Right forelimb (tissue), 1 donor: ENCODE measurements around the gene CMTR1.
"Not testable (repeated sequence)": the region's sequence is repeated elsewhere in the genome, so short reads cannot be mapped to it uniquely, and the experiment has no call there.

ENCODE experiments used
- DNase-seq: peaks from one replicate; pipeline ENCODE4 v3.0.0-alpha.2; 2018

Gene CMTR1

GRCh38 chr6:37432916-37433656, at the start of gene CMTR1:
Gene CMTR1, plus strand, starts transcription at chr6:37433221. Its CDS starts 2,409 bp downstream, at chr6:37435630.
- peak; percentile 96 for DNase-seq

GRCh38 chr6:37388578-37388977, 44.4 kb upstream of the CMTR1 start:
- no peak for DNase-seq

GRCh38 chr6:37389857-37390256, 43.2 kb upstream of the CMTR1 start:
- DNase-seq, result no peak

- no peak for DNase-seq
Measured at GRCh38 chr6:37391120-37391519, 41.9 kb upstream of the CMTR1 start.

GRCh38 chr6:37392821-37393220, 40.2 kb upstream of the CMTR1 start:
- no peak for DNase-seq

- DNase-seq, result no peak
Measured at GRCh38 chr6:37393381-37393929, 39.6 kb upstream of the CMTR1 start.

GRCh38 chr6:37396571-37397180, 36.3 kb upstream of the CMTR1 start:
- DNase-seq, result no peak

GRCh38 chr6:37399131-37399530, 33.9 kb upstream of the CMTR1 start:
- no peak for DNase-seq

GRCh38 chr6:37399795-37400490, 33.1 kb upstream of the CMTR1 start:
- no peak for DNase-seq

- DNase-seq, result not testable (repeated sequence)
Measured at GRCh38 chr6:37401658-37402057, 31.4 kb upstream of the CMTR1 start.

- no peak for DNase-seq
Measured at GRCh38 chr6:37406726-37407341, 26.2 kb upstream of the CMTR1 start.

GRCh38 chr6:37407948-37408347, 25.1 kb upstream of the CMTR1 start:
- no peak for DNase-seq

- DNase-seq, result no peak
Measured at GRCh38 chr6:37409501-37409900, 23.5 kb upstream of the CMTR1 start.

- DNase-seq, result no peak
Measured at GRCh38 chr6:37417393-37417792, 15.6 kb upstream of the CMTR1 start.

- no peak for DNase-seq
Measured at GRCh38 chr6:37418722-37419121, 14.3 kb upstream of the CMTR1 start.

GRCh38 chr6:37426058-37426944, 6.7 kb upstream of the CMTR1 start:
- no peak for DNase-seq

GRCh38 chr6:37426945-37427510, 6.0 kb upstream of the CMTR1 start:
- DNase-seq, result no peak

GRCh38 chr6:37429352-37429750, 3.7 kb upstream of the CMTR1 start:
- no peak for DNase-seq

GRCh38 chr6:37432590-37432915, 468 bp upstream of the CMTR1 start:
- DNase-seq, result no peak

GRCh38 chr6:37433657-37434271, 743 bp downstream of the CMTR1 start:
- no peak for DNase-seq

GRCh38 chr6:37435373-37435772, 2.4 kb downstream of the CMTR1 start:
- no peak for DNase-seq

- DNase-seq, result no peak
Measured at GRCh38 chr6:37435816-37436215, 2.8 kb downstream of the CMTR1 start.
